AG10803 (cell line): Measurements from ENCODE around the gene FTO.

ENCODE experiments used
- DNase-seq: peaks from one replicate; pipeline ENCODE4 v3.0.0; 2010; ENCODE audit warnings: low read depth
- H3K4me3 ChIP-seq: 2 replicates; pipeline ENCODE4 v1.5.1; 2011; ENCODE audit warnings: mild to moderate bottlenecking, low read length, control low read depth
- TF ChIP-seq, protein P1 (sequence below): conservative IDR thresholded peaks from 2 replicates; pipeline ENCODE4 v1.5.1; 2011; ENCODE audit warnings: mild to moderate bottlenecking, low read length, control low read depth, inconsistent platforms

FTO gene

DNA sequence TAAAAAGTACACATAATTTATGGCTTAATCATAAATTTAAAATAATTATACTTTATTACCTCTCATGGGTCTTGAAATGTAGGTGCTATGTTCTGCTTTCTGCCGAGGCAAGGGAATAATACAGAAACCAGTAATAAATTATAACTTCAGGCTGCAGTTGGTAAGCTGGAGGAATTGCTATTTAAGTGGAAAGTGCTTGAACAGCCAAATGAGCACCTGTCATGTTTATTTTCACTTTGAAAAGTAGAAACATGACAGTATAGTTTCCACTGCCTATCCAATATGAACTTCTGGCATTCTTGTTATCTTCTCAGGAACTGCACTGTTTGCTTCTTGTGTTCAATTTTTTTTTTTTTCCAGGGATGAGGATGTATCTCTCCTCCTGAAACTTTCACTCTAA is 146.0 kb downstream of the FTO start:
- TF ChIP-seq, protein P1, sequence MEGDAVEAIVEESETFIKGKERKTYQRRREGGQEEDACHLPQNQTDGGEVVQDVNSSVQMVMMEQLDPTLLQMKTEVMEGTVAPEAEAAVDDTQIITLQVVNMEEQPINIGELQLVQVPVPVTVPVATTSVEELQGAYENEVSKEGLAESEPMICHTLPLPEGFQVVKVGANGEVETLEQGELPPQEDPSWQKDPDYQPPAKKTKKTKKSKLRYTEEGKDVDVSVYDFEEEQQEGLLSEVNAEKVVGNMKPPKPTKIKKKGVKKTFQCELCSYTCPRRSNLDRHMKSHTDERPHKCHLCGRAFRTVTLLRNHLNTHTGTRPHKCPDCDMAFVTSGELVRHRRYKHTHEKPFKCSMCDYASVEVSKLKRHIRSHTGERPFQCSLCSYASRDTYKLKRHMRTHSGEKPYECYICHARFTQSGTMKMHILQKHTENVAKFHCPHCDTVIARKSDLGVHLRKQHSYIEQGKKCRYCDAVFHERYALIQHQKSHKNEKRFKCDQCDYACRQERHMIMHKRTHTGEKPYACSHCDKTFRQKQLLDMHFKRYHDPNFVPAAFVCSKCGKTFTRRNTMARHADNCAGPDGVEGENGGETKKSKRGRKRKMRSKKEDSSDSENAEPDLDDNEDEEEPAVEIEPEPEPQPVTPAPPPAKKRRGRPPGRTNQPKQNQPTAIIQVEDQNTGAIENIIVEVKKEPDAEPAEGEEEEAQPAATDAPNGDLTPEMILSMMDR: no peak
- no peak overlapping the region for H3K4me3 ChIP-seq
- no peak for DNase-seq

GRCh38 chr16:53852678-53853077 is 148.7 kb downstream of the FTO start:
- DNase-seq: no peak
- H3K4me3 ChIP-seq: no peak overlapping the region
- TF ChIP-seq, protein P1: no peak

DNA sequence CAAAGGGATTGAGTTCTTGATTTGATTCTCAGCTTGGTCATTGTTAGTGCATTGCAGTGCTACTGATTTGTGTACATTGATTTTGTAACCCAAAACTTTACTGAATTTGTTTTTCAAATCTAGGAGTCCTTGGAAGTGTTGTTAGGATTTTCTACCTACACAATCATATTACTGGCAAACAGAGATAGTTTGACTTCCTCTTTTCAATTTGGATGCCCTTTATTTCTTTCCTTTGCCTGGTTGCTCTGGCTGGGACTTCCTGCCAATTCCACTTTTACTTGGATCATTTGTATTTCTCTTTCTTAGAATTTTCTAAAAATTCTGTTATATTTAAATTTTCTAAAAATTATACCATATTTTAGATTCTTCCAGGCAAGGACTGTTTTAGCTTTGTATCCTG is 151.1 kb downstream of the FTO start:
- no peak for DNase-seq
- no peak overlapping the region for H3K4me3 ChIP-seq
- TF ChIP-seq, protein P1: no peak

GRCh38 chr16:53855511-53855910 is 151.6 kb downstream of the FTO start:
- TF ChIP-seq, protein P1: no peak
- no peak for DNase-seq
- H3K4me3 ChIP-seq: no peak overlapping the region

- no peak overlapping the region for H3K4me3 ChIP-seq
- TF ChIP-seq, protein P1: no peak
- no peak for DNase-seq
These were observed 156.1 kb downstream of the FTO start for GRCh38 chr16:53859995-53860540.

DNA sequence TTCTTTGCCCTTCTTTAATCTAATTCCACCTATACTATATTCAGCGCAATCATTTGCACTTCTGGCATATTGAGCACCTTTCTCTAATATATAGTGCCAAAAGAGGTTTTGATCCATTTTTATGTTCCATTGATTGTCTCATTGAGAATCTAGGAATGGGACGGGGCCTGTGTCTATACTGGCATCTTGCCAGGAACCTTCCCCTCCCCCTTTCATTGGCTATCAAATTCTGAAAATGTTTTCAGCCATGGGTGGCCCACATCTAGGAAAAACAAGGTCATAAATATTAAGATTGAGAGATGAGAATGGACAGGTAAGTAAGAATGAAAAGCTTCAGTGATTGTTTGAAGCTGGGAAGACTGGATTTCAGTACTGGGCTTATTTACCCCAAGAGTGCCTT is 159.9 kb downstream of the FTO start:
- TF ChIP-seq, protein P1: no peak
- no peak for DNase-seq

GRCh38 chr16:53864819-53865493 is 161.0 kb downstream of the FTO start:
- TF ChIP-seq, protein P1: no peak
- H3K4me3 ChIP-seq: no peak overlapping the region
- DNase-seq: no peak

More for the DNA sequence above, 159.9 kb downstream of the FTO start:
- H3K4me3 ChIP-seq: no peak overlapping the region
